MM.1S (cell line): ENCODE measurements around the gene RASL10B.
"Not testable (repeated sequence)": the region's sequence is repeated elsewhere in the genome, so short reads cannot be mapped to it uniquely, and the experiment has no call there.

Experiments used
- DNase-seq: peaks from one replicate; pipeline ENCODE4 v3.0.0-alpha.2; 2015
- H2AFZ ChIP-seq: fragments of 300-600 bp; sonication (generic); 2 replicates; pipeline ENCODE4 v1.6.0; 2016; ENCODE audit warnings: antibody characterized with exemption, low read length
- H3F3A ChIP-seq: fragments of 300-600 bp; sonication (generic); 2 replicates; pipeline ENCODE4 v1.6.1; 2016; ENCODE audit warnings: mild to moderate bottlenecking, antibody characterized with exemption, low read length, moderate library complexity, mixed read lengths; ENCODE audit not compliant: insufficient read depth
- H3K27ac ChIP-seq: fragments of 300-600 bp; sonication (generic); 2 replicates; pipeline ENCODE4 v1.5.1; 2016; ENCODE audit warnings: mild to moderate bottlenecking, low read length
- H3K27me3 ChIP-seq: fragments of 300-600 bp; sonication (generic); replicated peaks from 2 replicates; pipeline ENCODE4 v1.6.0; 2016; ENCODE audit warnings: low read length; ENCODE audit not compliant: insufficient read depth
- H3K36me3 ChIP-seq: fragments of 300-600 bp; sonication (generic); replicated peaks from 2 replicates; pipeline ENCODE4 v1.6.1; 2016; ENCODE audit warnings: mild to moderate bottlenecking, low read length, mixed read lengths; ENCODE audit not compliant: insufficient read depth
- H3K4me1 ChIP-seq: fragments of 300-600 bp; sonication (generic); 2 replicates; pipeline ENCODE4 v1.6.1; 2016; ENCODE audit warnings: low read length, mixed read lengths
- H3K4me2 ChIP-seq: fragments of 300-600 bp; sonication (generic); 2 replicates; pipeline ENCODE4 v1.6.0; 2016; ENCODE audit warnings: low read depth, low read length
- H3K4me3 ChIP-seq: fragments of 300-600 bp; sonication (generic); 2 replicates; pipeline ENCODE4 v1.5.1; 2016; ENCODE audit warnings: low read length, mixed read lengths
- H3K79me2 ChIP-seq: fragments of 300-600 bp; sonication (generic); 2 replicates; pipeline ENCODE4 v1.6.1; 2016; ENCODE audit warnings: mixed run types, low read length, mixed read lengths
- H3K9ac ChIP-seq: fragments of 300-600 bp; sonication (generic); 2 replicates; pipeline ENCODE4 v1.6.1; 2016; ENCODE audit warnings: low read length, mixed read lengths
- H3K9me2 ChIP-seq: fragments of 300-600 bp; sonication (generic); replicated peaks from 2 replicates; pipeline ENCODE4 v1.6.1; 2016; ENCODE audit warnings: mild to moderate bottlenecking, low read length, mixed read lengths; ENCODE audit not compliant: insufficient read depth
- H3K9me3 ChIP-seq: fragments of 300-600 bp; sonication (generic); replicated peaks from 2 replicates; pipeline ENCODE4 v1.6.1; 2016; ENCODE audit warnings: mild to moderate bottlenecking, low read length, mixed read lengths; ENCODE audit not compliant: insufficient read depth
- H4K20me1 ChIP-seq: fragments of 300-600 bp; sonication (generic); 2 replicates; pipeline ENCODE4 v1.6.1; 2016; ENCODE audit warnings: mild to moderate bottlenecking, low read length, moderate library complexity, mixed read lengths; ENCODE audit not compliant: insufficient read depth
- CTCF ChIP-seq: fragments of 300-600 bp; sonication (generic); IDR thresholded peaks from 2 replicates; pipeline ENCODE4 v1.5.1; 2016; ENCODE audit warnings: antibody characterized with exemption, low read length, mixed read lengths
- EZH2 ChIP-seq: fragments of 300-600 bp; sonication (generic); optimal IDR thresholded peaks from 2 replicates; pipeline ENCODE3; 2017; ENCODE audit warnings: low read depth, mild to moderate bottlenecking, antibody characterized with exemption, low read length, mixed read lengths
- EZH2phosphoT487 ChIP-seq: fragments of 300-600 bp; sonication (generic); IDR thresholded peaks from 2 replicates; pipeline ENCODE4 v1.6.1; 2018; ENCODE audit warnings: antibody characterized with exemption, low read length

The RASL10B gene

GRCh38 chr17:35750526-35751395 is 19.3 kb downstream of the RASL10B start:
- H3K9ac ChIP-seq, result no peak overlapping the region
- H3K36me3 ChIP-seq, result no peaks in the 10 kb centered on the region
- TF ChIP-seq EZH2 (no peak), EZH2phosphoT487 (no peak), CTCF (no peak)
- no peak for DNase-seq
- peaks cover 35% of the 10 kb centered on the region for H3K27me3 ChIP-seq
- no peak overlapping the region for H3K27ac ChIP-seq
- no peak overlapping the region for H2AFZ ChIP-seq
- no peak overlapping the region for H3K4me3 ChIP-seq
- no peaks in the 10 kb centered on the region for H3K4me1 ChIP-seq
- no peaks in the 10 kb centered on the region for H3K79me2 ChIP-seq
- no peaks in the 10 kb centered on the region for H3K9me3 ChIP-seq
- no peak overlapping the region for H3K4me2 ChIP-seq
- no peaks in the 10 kb centered on the region for H3F3A ChIP-seq
- H4K20me1 ChIP-seq, result no peaks in the 10 kb centered on the region
- no peaks in the 10 kb centered on the region for H3K9me2 ChIP-seq

- H4K20me1 ChIP-seq, H3K9ac ChIP-seq, H3K9me3 ChIP-seq, H3K9me2 ChIP-seq, H2AFZ ChIP-seq, H3K79me2 ChIP-seq, H3F3A ChIP-seq, DNase-seq, H3K27ac ChIP-seq, H3K36me3 ChIP-seq, H3K4me3 ChIP-seq, H3K4me2 ChIP-seq, H3K4me1 ChIP-seq: not testable (repeated sequence)
- peaks cover 33% of the 10 kb centered on the region for H3K27me3 ChIP-seq
Observed at GRCh38 chr17:35751541-35751940, 20.1 kb downstream of the RASL10B start.

GRCh38 chr17:35752471-35752870 is 21.0 kb downstream of the RASL10B start:
- Histone ChIP-seq H3F3A (no peaks in the 10 kb centered on the region), H3K27me3 (peaks cover 32% of the 10 kb centered on the region), H3K27ac (no peak overlapping the region), H3K4me3 (no peak overlapping the region), H3K4me2 (no peak overlapping the region), H3K79me2 (no peaks in the 10 kb centered on the region), H3K36me3 (no peaks in the 10 kb centered on the region), H2AFZ (no peak overlapping the region), H3K9me2 (no peaks in the 10 kb centered on the region), H3K9ac (no peak overlapping the region), H3K9me3 (no peaks in the 10 kb centered on the region), H4K20me1 (no peaks in the 10 kb centered on the region), H3K4me1 (no peaks in the 10 kb centered on the region)
- DNase-seq, result no peak
- TF ChIP-seq CTCF, result no peak
- TF ChIP-seq EZH2, result no peak
- no peak for TF ChIP-seq EZH2phosphoT487
